HEK293T (cell line): ENCODE data around the gene WDFY1.

Experiments used
- ARNT ChIP-seq: fragments of 450-650 bp; IDR thresholded peaks from 2 replicates; pipeline ENCODE4 v1.6.1; 2017; ENCODE audit warnings: mild to moderate bottlenecking
- BHLHE40 ChIP-seq: fragments of 450-650 bp; IDR thresholded peaks from 2 replicates; pipeline ENCODE4 v1.6.1; 2016; ENCODE audit warnings: mild to moderate bottlenecking, moderate library complexity, borderline replicate concordance
- ELF4 ChIP-seq: fragments of 450-650 bp; IDR thresholded peaks from 2 replicates; pipeline ENCODE4 v1.6.1; 2017; ENCODE audit warnings: antibody characterized with exemption
- FOXA1 ChIP-seq: fragments of 450-650 bp; IDR thresholded peaks from 2 replicates; pipeline ENCODE4 v1.6.1; 2016; ENCODE audit warnings: mild to moderate bottlenecking
- FOXM1 ChIP-seq: fragments of 450-650 bp; IDR thresholded peaks from 2 replicates; pipeline ENCODE4 v1.6.1; 2017; ENCODE audit warnings: mild to moderate bottlenecking, borderline replicate concordance
- L3MBTL2 ChIP-seq: fragments of 450-650 bp; conservative IDR thresholded peaks from 2 replicates; pipeline ENCODE4 v1.6.1; 2016; ENCODE audit warnings: mild to moderate bottlenecking
- LEF1 ChIP-seq: fragments of 450-650 bp; IDR thresholded peaks from 2 replicates; pipeline ENCODE4 v1.6.1; 2017; ENCODE audit warnings: mild to moderate bottlenecking, borderline replicate concordance
- NFRKB ChIP-seq: fragments of 450-650 bp; IDR thresholded peaks from 2 replicates; pipeline ENCODE4 v1.6.1; 2016; ENCODE audit warnings: mild to moderate bottlenecking, moderate library complexity
- SP1 ChIP-seq: fragments of 450-650 bp; IDR thresholded peaks from 2 replicates; pipeline ENCODE4 v1.6.1; 2017
- SUZ12 ChIP-seq: fragments of 450-650 bp; IDR thresholded peaks from 2 replicates; pipeline ENCODE4 v1.6.1; 2016; ENCODE audit warnings: mild to moderate bottlenecking
- TARDBP ChIP-seq: fragments of 450-650 bp; IDR thresholded peaks from 2 replicates; pipeline ENCODE4 v1.6.1; 2016
- ZNF384 ChIP-seq: fragments of 450-650 bp; IDR thresholded peaks from 2 replicates; pipeline ENCODE4 v1.6.1; 2016
- TF ChIP-seq, protein P1 (sequence below): fragments of 450-650 bp; IDR thresholded peaks from 2 replicates; pipeline ENCODE4 v1.6.1; 2016

DNA sequence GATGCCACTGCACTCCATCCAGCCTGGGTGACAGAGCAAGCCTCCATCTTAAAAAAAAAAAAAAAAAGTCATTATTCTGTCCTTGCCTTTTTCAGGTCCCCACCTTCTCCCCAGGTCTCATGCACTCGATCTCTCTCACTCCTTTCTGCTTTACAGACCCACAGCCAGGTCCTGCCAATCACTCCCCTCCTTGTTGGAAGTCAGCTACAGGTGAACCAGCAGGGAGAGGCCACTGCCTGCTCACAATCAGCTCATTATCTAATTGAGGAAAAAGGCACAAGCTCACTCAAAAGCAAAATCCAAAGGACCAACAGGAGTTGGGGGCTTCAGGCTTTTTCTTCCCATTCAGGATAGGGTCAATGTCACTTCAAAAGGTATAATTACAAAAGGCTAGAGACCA lies 2.0 kb downstream of the WDFY1 start:
- TF ChIP-seq TARDBP: no peak
- TF ChIP-seq ZNF384: no peak
- TF ChIP-seq FOXA1: no peak
- TF ChIP-seq, protein P1, sequence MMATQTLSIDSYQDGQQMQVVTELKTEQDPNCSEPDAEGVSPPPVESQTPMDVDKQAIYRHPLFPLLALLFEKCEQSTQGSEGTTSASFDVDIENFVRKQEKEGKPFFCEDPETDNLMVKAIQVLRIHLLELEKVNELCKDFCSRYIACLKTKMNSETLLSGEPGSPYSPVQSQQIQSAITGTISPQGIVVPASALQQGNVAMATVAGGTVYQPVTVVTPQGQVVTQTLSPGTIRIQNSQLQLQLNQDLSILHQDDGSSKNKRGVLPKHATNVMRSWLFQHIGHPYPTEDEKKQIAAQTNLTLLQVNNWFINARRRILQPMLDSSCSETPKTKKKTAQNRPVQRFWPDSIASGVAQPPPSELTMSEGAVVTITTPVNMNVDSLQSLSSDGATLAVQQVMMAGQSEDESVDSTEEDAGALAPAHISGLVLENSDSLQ: no peak
- no peak for TF ChIP-seq FOXM1
- no peak for TF ChIP-seq ELF4
- no peak for TF ChIP-seq SP1
- TF ChIP-seq LEF1: no peak
- no peak for TF ChIP-seq BHLHE40
- TF ChIP-seq NFRKB: no peak
- TF ChIP-seq L3MBTL2: no peak
- no peak for TF ChIP-seq ARNT
- no peak for TF ChIP-seq SUZ12
